Forelimb muscle (tissue), 1 donor: ENCODE measurements around the gene PDE3B. TPM values are rescaled to one million over a fixed set of nuclear protein-coding genes. Genes with fewer than 3 reads are reported as not detected.
"Not testable (repeated sequence)": the region's sequence is repeated elsewhere in the genome, so short reads cannot be mapped to it uniquely, and the experiment has no call there.

Source experiments
- DNase-seq: peaks from one replicate; pipeline ENCODE4 v3.0.0-alpha.2; 2013; ENCODE audit warnings: low read depth
- polyA plus RNA-seq: library from polyadenylated mRNA; unstranded; fragments of 120-200 nt; gene quantifications from one replicate; pipeline ENCODE4 v1.2.1, GENCODE V29; 2013; ENCODE audit not compliant: insufficient read length

Gene PDE3B
- polyA plus RNA-seq, 1 donor, result 0.96 TPM

DNA sequence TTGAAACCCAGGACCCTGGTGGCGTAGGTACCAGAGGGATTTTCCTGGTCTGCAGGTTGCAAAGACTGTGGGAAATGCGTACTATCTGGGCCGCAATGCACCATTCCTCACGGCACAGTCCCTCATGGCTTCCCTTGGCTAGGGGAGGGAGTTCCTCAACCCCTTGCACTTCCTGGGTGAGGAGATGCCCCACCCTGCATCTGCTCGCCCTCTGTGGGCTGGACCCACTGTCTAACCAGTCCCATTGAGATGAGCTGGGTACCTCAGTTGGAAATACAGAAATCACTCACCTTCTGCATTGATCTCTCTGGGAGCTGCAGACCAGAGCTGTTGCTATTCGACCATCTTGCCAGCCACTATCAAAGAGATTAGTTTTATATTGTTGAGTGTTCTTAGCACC, 100.1 kb downstream of the PDE3B start:
- not testable (repeated sequence) for DNase-seq

DNA sequence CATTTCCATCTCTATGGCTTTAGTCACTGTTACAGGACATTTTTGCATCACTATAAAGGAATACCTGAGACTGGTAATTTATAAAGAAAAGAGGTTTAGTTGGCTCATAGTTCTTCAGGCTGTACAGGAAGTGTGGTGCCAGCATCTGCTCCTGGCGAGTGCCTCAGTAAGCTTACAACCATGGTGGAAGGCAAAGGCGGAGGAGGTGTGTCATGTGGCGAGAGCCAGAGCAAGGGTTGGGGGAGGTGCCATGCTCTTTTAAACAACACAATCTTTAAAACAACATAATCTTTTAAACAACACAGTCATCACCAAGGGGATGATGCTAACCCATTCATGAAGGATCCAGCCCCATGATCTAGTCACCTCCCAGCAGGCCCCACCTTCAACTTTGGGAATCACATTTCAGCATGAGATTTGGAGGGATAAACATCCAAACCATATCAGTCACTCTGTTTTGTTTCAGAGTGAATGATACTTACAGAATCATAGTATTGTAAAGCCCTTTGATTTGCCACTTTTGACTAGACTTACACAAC, 103.3 kb downstream of the PDE3B start:
- DNase-seq, result no peak

DNA sequence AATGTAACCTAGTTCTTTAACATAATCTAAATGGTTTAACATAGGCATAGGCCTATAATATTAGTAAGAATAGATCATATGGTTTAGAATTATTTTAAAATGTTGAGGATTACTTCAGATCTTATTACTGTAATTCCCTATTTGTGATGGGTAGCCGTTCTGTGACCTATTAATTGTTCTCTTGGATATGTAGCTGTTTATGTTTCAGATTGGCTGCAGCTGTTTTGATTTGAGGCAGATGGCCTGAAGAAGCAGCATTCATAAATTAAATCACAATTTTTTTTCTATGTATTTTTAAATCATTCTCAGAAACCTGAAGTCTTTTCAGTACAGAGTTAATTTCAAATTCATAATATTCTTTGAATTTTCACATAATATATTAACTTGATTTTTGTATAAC, 104.5 kb downstream of the PDE3B start:
- DNase-seq, result no peak

DNA sequence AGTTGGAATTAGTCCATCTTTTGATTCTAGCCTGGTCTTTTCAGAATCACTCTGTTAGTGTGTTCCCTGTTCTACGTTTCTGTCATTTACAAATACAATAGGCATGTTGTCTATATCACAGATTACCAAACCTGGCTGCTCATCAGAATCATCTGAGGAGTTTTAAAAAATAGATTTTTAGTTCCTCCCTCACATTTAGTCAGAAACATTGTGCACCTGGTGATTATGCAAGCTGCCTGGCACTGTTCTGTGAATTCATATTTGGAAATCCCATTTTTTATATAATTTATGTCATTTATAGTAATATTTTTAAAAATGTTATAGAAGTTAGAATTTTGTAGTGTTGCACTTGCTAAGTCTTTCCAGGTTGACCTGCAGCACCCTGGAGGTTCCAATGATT, 107.3 kb downstream of the PDE3B start:
- no peak for DNase-seq

DNA sequence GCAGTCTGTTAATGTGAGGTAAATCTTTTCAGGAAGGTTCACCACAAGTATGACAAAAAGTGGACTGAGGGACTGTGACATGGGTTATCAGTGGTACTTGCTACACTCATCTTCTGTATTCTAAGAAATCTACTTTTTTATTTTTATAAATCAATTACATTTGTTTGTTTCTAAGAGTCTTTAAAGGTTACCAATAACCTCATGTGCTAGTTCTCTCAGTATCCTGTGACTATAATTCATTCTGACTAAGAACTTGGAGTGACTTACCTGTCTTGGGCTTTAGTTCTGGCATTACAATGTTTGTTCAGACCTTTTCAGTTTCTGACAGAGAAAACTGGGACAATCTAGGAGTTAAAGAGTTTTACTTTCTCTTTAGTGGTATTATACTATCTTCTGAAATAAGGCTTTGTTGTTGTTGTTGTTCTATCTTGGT, 108.4 kb downstream of the PDE3B start:
- DNase-seq, result no peak

DNA sequence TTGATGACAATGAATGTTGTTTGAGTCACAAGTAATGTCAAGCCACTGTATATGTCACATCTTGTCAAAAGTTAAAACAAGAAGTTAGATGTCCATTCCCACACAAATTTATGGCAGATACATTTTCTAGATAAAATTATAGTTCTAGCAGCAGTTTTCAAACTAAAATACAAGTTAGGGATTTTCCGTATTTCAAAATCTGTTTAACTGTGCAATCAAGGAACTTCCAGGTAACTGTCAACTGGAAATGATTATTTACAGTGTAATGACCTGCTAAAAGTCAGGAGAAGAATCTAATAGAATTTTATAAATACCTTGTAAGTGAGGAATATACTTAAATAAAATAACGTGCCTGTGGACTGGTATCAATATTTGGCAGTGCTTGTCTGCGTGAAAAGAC, 111.5 kb downstream of the PDE3B start:
- no peak for DNase-seq

DNA sequence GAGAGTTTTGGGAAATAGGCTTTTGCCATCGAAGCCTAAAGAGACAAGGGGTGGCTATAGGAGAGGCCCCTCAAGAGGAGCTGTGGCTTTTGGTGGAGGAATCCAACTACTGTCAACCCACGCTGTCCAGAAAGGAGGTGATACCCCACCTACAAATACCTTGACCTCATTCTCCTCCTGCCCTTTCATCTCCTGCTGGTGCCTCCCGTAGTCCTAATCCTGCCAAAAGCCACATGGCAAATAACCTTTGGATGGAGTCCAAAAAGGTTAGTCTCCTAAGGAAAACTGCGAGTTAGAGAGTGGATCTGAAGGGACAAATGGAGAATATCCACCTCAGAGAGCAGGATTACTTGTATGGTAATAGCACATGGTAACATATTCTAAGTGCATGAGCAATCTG, 112.7 kb downstream of the PDE3B start:
- no peak for DNase-seq

DNA sequence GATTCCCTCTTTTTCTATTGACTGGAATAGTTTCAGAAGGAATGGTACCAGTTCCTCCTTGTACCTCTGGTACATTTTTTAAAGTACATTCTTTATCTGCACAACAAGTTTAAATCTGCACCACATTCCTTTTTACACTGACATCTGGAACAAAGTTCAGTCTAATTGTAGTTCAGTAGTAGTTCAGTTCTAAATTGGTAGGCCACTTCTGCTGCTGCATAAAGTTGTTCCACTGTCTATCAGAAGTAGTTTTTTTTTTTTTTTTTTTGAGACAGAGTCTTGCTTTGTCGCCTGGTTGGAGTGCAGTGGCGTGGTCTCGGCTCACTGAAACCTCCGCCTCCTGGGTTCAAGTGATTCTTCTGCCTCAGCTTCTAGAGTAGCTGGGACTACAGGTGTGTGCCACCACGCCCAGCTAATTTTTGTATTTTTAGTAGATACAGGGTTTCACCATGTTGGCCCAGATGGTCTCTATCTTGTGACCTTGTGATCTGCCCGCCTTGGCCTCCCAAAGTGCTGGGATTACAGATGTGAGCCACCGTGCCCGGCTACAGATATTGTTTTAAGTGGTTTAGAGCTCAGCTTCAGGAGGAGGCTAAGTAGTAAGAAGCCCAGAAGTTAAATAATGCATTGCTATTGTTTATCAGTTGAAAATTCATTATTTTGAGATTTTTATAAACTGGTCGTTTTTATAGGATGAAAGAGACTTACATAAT, 115.9 kb downstream of the PDE3B start:
- not testable (repeated sequence) for DNase-seq

DNA sequence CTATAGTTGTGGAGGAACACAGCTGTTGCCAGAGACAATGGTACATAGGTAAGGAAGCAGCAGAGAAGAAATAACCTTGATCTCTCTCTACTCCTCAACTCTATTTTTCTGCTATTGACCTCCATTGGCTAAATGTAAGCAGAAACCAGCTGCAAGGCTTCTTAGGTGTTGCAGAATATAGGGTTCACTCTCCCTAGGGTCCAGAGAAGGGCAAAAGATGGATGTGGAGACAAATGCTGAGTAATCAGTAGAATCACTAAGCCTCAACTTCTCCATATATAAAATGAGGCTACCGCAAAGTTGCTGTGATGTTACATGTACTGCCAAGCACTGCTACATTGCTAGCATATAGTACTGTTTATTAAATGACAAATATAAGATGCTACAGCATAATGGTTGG, 120.6 kb downstream of the PDE3B start:
- no peak for DNase-seq

DNA sequence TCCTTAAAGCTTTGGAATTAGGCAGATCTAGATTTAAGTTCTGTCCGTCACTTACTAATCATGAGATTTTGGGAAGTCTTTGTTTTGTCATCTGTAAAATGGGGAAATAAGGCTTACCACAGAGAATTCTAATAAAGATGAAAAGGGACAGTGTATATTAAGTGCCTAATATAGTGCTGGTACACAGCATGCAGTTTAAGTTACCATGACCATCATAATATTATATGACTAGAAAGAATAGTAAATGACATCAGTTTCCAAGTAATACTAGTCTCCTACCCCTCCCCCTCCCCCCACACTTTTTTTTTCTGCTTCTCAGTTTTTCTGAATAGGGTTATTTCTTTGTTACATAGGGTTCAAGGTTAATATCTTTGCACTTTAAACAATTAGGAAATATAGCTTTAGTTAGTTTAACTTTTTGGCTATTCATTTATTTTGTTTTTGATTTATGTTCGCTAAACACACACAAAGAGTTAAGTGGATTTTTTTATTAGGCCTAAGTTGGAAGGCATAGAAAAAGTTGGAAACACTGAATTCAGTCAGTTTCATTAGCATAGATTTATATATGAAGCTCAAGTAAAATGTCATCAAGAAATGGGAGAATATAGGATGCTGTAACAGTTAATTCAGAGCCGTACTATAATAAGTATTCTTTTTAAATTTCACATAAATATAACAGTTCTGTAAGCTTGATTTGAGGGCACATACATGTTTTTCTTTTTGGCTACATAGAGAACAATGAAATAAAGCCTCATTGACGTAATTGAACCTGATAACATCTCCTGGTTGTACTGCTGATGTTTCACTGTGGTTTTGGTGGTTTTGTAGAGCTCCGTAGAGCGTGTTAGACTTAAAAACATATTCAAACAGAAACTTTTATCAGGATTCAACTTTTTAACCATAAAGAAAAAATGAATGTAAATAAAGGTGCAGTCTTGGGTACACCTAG, 121.2 kb downstream of the PDE3B start:
- no peak for DNase-seq

DNA sequence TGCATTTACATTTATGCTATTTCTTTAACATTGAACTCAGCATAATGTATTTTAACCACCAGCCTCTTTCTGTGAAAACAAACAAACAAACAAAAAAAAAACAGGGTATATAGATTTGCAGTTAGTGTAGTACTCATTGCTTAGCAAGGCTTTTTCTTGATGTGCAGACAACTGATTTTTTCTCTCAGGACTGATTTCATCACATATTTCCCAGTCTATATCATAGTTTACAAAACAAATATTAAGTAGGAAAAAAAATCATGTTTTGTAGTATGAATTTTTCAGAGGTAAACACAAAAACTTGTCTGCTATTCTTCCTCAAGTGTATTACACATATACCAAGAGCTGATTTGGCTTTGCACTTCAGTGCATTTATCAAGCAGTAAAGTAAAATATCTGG, 123.0 kb downstream of the PDE3B start:
- no peak for DNase-seq

DNA sequence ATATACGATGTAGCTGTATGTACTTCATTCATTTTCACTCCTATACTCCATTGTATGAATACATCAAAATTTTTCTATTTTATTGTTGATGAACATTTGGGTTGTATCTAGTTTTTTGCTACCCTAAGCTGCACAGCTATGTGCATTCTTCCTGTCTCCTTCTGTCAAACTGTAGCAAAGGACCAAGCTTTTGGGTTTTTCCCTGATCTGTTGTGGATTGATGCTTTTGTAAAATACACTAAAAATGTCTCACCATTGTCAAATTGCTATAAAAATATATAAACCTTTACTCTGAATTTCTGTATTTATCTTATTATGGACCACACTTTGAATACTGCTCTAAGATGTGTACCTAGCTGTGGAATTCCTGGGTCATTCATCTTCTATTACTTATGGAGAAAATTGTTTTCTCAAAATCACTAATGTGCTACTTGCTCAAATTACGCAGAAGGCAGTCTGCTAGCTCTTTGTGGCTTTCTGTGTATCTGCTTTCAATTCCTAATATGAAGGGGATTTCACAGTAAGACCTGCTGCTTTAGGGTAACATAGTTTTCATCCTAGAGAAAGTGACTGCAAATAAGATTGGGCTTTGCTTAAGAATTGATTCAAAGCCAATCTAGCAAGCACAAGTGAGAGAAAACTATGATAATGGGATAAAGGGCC, 125.1 kb downstream of the PDE3B start:
- DNase-seq, result no peak

DNA sequence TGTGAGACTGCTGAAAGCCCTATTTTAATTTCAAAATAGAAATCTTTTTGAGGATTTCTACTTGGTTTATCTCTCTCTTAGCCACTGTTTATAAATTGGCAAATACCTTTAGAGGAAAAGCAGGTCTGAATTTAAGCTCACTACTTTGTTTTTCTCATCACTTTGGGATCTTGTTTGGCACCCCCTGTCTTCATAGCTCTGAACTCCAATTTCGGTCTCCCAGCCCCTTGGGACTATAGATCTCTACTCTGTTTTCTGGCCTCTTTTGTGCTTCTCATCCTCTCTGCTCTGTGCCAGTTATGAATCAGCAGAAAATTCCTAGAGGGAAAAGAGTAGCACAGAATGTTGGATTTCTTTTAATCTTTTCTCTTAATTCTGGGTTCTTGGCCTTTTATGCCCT, 130.2 kb downstream of the PDE3B start:
- DNase-seq, result no peak

DNA sequence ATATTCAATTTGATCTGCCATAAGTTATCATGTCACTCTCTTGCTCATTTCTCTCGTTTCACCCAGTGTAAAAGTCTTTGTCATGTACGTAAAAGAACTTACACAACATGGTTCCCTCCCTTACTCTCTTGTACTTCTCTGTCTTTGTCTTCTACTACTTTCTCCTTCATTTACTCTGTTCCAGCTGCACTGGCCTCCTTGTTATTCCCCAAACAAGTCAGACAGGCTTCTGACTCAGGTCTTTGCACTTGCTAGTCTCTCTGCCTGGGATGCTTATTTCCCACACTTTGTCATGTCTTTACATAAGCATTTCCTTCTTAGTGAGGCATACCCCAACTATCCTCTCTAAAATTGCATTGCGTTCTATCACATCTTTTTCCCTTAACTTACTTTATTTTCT, 131.1 kb downstream of the PDE3B start:
- DNase-seq, result no peak

DNA sequence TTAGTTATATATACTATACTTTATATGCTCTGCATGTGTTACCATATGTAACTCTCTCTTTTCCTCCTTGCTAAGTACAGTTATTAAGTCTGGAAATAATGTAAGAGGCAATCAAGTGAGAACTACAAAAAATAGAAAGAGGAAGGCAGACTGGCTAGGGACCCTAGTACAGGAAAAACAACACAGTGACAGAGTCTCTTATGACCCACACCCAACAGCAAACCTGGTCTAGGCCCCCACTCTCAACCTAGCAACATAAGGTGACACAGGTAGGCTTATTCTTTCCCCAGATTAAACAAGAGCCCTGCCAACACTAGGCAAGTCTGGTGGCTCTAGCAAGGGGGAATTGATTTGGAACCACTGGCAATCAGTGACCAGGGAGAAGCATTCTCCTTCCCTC, 132.3 kb downstream of the PDE3B start:
- DNase-seq, result no peak

DNA sequence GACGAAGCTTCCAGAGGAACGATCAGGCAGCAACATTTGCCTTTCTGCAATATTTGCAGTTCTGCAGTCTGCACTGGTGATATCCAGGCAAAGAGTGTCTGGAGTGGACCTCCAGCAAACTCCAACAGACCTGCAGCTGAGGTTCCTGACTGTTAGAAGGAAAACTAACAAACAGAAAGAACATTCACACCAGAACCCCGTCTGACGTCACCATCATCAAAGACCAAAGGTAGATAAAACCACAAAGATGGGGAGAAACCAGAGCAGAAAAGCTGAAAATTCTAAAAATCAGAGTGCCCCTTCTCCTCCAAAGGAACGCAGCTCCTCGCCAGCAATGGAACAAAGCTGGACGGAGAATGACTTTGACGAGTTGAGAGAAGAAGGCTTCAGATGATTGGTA, 134.9 kb downstream of the PDE3B start:
- not testable (repeated sequence) for DNase-seq

DNA sequence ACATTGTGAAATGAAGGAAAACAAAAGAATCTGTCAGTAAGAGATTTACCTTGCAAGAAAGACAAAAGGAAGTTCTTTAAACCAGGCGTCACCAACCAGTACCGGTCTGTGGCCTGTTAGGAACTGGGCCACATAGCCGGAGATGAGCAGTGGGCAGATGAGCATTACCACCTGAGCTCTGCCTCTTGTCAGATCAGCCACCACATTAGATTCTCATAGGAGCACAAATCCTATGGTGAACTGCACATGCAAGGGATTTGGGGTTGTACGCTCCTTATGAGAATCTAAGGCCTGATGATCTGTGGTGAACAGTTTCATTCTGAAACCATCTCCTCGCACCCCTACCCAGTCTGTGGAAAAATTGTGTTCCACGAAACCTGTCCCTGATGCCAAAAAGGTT, 140.2 kb downstream of the PDE3B start:
- DNase-seq, result no peak

DNA sequence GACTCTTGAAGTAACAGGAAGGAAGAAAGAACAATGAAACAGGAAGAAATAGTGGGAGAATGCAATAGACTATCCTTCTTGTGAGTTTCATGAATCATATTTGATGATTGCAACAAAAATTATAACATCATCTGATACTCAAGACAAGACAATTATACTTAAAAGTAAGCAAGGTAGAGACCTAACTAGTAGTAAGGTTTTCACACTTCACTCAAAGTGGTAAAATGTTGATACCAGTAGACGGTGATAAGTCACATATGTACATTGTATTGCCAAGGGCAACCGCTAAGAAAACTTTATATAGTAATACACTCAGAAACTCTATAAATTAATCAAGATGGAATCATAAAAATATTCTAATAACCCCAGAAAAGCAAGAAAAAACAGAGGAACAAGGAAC, 140.6 kb downstream of the PDE3B start:
- DNase-seq, result no peak

DNA sequence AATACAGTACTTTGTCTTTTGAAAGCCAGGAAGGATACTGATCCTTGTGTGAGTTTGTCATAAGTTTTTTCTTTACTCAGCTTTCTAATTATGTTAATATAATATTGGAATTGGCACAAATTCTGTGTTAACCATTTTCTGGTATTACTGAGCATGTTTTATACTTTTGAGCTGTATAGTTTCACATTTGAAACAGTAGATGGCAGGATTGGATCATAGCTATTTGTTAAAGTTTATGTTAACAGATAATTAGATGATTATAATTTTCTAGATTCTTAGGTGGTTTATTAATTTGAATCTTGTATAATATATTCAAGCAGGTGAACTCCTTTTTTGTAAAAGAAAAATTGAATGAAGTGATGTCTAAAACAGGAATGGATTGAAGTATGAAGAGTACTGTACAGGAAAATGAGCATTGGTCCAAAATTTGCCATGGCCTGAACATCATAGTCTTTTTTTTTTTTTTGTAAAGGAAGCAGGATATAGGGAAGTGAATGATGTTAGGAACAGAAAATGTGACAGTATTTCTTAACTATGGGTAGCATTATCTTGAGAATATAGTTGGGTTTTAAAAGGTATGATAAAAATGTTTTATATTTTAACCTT, 146.4 kb downstream of the PDE3B start:
- DNase-seq, result no peak

DNA sequence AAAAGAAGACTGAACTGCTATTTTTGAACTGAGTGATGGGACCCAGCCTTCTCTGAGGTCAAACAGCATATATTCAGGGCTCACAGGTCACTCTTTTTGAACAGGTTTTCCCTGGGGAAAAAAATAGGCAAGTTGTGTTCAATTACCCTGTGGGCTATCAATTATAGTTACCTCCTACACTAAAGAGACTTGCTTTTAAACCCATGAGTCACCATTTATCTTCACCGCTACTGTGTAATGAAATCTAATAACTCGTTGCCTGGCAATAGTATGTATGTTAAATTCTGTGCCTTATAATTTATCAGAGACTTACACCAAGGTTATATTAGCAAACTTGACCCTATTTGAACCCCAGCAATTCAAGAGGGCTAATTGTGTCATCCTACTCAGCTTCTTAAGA, 149.9 kb downstream of the PDE3B start:
- no peak for DNase-seq

DNA sequence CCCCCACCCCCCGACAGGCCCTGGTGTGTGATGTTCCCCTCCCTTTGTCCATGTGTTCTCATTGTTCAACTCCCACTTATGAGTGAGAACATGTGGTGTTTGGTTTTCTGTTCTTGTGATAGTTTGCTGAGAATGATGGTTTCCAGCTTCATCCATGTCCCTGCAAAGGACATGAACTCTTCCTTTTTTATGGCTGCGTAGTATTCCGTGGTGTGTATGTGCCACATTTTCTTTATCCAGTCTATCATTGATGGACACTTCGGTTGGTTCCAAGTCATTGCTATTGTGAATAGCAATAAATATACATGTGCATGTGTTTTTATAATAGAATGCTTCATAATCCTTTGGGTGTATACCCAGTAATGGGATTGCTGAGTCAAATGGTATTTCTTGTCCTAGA, 152.4 kb downstream of the PDE3B start:
- not testable (repeated sequence) for DNase-seq

DNA sequence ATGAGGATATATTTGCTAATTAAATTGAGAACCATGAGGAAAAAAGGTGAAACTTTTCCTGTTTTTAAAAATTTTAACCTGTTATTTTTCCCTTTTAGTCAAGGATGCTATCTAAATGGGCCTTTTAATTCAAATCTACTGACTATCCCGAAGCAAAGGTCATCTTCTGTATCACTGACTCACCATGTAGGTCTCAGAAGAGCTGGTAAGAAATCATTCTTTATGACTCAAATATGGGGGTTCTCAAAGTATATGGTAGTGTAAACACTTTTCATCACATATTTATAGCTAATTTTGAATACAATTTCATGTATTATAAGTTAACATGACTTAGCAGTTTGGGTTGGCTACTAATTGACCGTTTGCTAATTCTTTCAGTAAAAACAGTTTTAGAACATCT, 160.2 kb downstream of the PDE3B start:
- DNase-seq, result no peak
